Keratinocyte (primary cell): Measurements from ENCODE around the gene KLF2. TPM values are rescaled to one million over a fixed set of nuclear protein-coding genes. Genes with fewer than 3 reads are reported as not detected.

Source experiments
- DNase-seq: peaks from one replicate; pipeline ENCODE4 v3.0.0-alpha.2; 2011; ENCODE audit warnings: low read depth, missing footprints, low spot score
- FAIRE-seq: peaks from 2 replicates; lab custom pipeline; 2011; peaks lifted over from hg19 to GRCh38; lab: Jason Lieb, UNC
- H2AFZ ChIP-seq: 2 replicates; pipeline ENCODE4 v1.6.0; 2012; ENCODE audit warnings: low read length, control low read depth, inconsistent platforms; ENCODE audit not compliant: control insufficient read depth
- H3K27ac ChIP-seq: 2 replicates; pipeline ENCODE4 v1.5.1; 2011; ENCODE audit warnings: low read length; ENCODE audit not compliant: control insufficient read depth, insufficient read depth
- H3K27me3 ChIP-seq: 3 replicates; pipeline ENCODE4 v1.6.0; 2011; ENCODE audit warnings: low read length; ENCODE audit not compliant: control insufficient read depth, insufficient read depth; ENCODE audit errors: extremely low read depth
- H3K36me3 ChIP-seq, 2 experiments: 2 replicates in 1 of 2; 3 replicates in 1 of 2; pipeline ENCODE4 v1.5.1; 2011; ENCODE audit warnings: low read length in 2 of 2, mild to moderate bottlenecking in 1 of 2; ENCODE audit not compliant: control insufficient read depth in 2 of 2, insufficient read depth in 2 of 2; ENCODE audit errors: extremely low read depth in 1 of 2
- H3K4me1 ChIP-seq: 3 replicates; pipeline ENCODE4 v1.5.1; 2011; ENCODE audit warnings: low read length; ENCODE audit not compliant: control insufficient read depth, insufficient read depth; ENCODE audit errors: extremely low read depth
- H3K4me2 ChIP-seq: 3 replicates; pipeline ENCODE4 v1.6.0; 2011; ENCODE audit warnings: low read depth, low read length; ENCODE audit not compliant: control insufficient read depth, insufficient read depth; ENCODE audit errors: extremely low read depth
- H3K4me3 ChIP-seq, 3 experiments: fragments of 200-600 bp in 1 of 3; sonication (generic) in 1 of 3; 2 replicates in 2 of 3; 3 replicates in 1 of 3; pipeline ENCODE4 v1.5.1; 2011 to 2016; ENCODE audit warnings: low read length in 3 of 3, mild to moderate bottlenecking in 3 of 3, control low read depth in 2 of 3, inconsistent platforms in 1 of 3, low read depth in 1 of 3, mixed read lengths in 1 of 3, mixed run types in 1 of 3, moderate library complexity in 1 of 3; ENCODE audit not compliant: control insufficient read depth in 2 of 3, insufficient read depth in 2 of 3; ENCODE audit errors: extremely low read depth in 1 of 3
- H3K79me2 ChIP-seq: 2 replicates; pipeline ENCODE4 v1.6.0; 2012; ENCODE audit warnings: low read length; ENCODE audit not compliant: control insufficient read depth, insufficient read depth
- H3K9ac ChIP-seq: 3 replicates; pipeline ENCODE4 v1.6.0; 2011; ENCODE audit warnings: low read length; ENCODE audit not compliant: control insufficient read depth, insufficient read depth; ENCODE audit errors: extremely low read depth
- H3K9me1 ChIP-seq: 3 replicates; pipeline ENCODE4 v1.6.0; 2011; ENCODE audit warnings: low read length; ENCODE audit not compliant: control insufficient read depth, insufficient read depth; ENCODE audit errors: extremely low read depth
- H3K9me3 ChIP-seq: 2 replicates; pipeline ENCODE4 v1.5.1; 2012; ENCODE audit warnings: low read depth, low read length; ENCODE audit not compliant: control insufficient read depth
- H4K20me1 ChIP-seq: 3 replicates; pipeline ENCODE4 v1.6.0; 2011; ENCODE audit warnings: low read length; ENCODE audit not compliant: control insufficient read depth, insufficient read depth; ENCODE audit errors: extremely low read depth
- CTCF ChIP-seq, 3 experiments: IDR thresholded peaks in 1 of 3; conservative IDR thresholded peaks in 1 of 3; optimal IDR thresholded peaks in 1 of 3; 2 replicates in 2 of 3; 3 replicates in 1 of 3; pipeline versions ENCODE3 to v1.5.1; 2011; ENCODE audit warnings: low read length in 3 of 3, mild to moderate bottlenecking in 3 of 3, moderate library complexity in 2 of 3, control low read depth in 1 of 3, inconsistent platforms in 1 of 3; ENCODE audit not compliant: insufficient read depth in 2 of 3; ENCODE audit errors: extremely low read depth in 1 of 3
- EZH2 ChIP-seq: IDR thresholded peaks from one replicate; pipeline ENCODE4 v1.6.1; 2012; ENCODE audit warnings: inconsistent platforms, mild to moderate bottlenecking, low read length, moderate library complexity
- dilution Hi-C: fragments of 300-500 bp; cut with MboI; formaldehyde crosslinking; loops from one replicate; pipeline ENCODE4 v1.7.0; 2020; ENCODE audit warnings: low sequenced_read_pairs; ENCODE audit not compliant: extremely low pct_ligation_motif_present
- polyA plus RNA-seq, 5 experiments: library from polyadenylated mRNA; depleted of rRNA in 3 of 5; stranded (reverse) in 3 of 5; stranded (forward) in 1 of 5; unstranded in 1 of 5; fragments of >200 nt; gene quantifications; 1 replicate in 1 of 5; 2 replicates in 3 of 5; 3 replicates in 1 of 5; pipeline versions ENCODE4 v1.2.1 to v1.2.3, GENCODE V29; 2011 to 2012; ENCODE audit warnings: missing spikeins in 2 of 5, low read depth in 1 of 5, low replicate concordance in 1 of 5

KLF2 gene
- polyA plus RNA-seq, 1 donor (not counting 4 experiments of a cell fraction or from before 2014, with no cell fraction given), result not detected

DNA sequence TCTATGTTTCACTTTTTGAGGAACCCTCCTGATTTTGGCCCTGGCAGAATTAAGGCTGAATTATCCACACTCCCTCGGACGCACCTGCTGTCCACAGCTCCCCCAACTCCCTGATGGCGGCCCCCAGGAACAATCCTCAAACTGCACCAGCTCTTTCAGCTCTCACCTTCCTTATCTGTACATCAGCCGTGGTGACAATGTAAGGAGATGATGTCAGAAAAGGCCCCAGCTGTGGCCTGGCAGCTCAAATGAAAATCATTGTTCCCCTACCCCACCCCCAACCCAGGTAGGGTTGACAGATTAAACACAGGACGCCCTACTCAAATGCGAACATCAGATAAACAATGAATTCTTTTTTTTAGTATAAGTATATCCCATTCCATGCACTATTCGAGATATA is 35.0 kb upstream of the KLF2 start:
- H3K9me3 ChIP-seq, result no peaks in the 10 kb centered on the region
- H3K4me3 ChIP-seq, result no peak overlapping the region
- H3K4me1 ChIP-seq, result peaks cover 3% of the 10 kb centered on the region
- peaks cover 33% of the 10 kb centered on the region for H3K27me3 ChIP-seq
- no peak overlapping the region for H3K4me2 ChIP-seq
- no peak overlapping the region for H3K27ac ChIP-seq
- H3K9ac ChIP-seq, result no peak overlapping the region
- no peak for FAIRE-seq
- H4K20me1 ChIP-seq, result no peaks in the 10 kb centered on the region
- H3K9me1 ChIP-seq, result no peaks in the 10 kb centered on the region
- DNase-seq, result no peak
- no peak overlapping the region for H2AFZ ChIP-seq
- no peaks in the 10 kb centered on the region for H3K79me2 ChIP-seq
- H3K36me3 ChIP-seq, result no peaks in the 10 kb centered on the region
- dilution Hi-C loops, result no loop called here
- TF ChIP-seq CTCF (optimal IDR thresholded peaks at IDR 0.05 in 1 of 3, IDR thresholded peaks at IDR 0.05 in 1 of 3, conservative IDR thresholded peaks at IDR 0.05 in 1 of 3; ENCODE audit: extremely low read depth in 1 of 3, insufficient read depth in 2 of 3, low read length in 3 of 3), result no peak
- TF ChIP-seq EZH2, result no peak

DNA sequence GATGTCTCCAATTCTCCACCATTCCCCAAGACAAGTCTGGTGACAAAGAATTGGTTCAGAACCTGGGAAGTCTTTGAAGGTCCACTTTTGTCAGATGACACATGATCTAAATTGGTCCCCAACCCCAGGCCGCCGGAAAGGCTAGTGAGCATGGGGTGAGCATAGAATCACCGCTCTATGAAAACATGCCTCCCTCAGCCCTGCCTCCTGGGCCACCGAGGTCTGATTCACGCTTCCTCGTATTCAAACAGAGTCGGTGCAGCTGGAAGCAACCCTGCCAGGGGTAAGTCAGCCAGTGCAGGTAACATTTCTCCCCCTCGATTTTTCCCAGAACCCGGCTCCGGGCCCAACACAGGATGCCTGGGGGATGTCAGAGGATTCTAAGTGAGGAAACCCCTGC is 33.9 kb upstream of the KLF2 start:
- Histone ChIP-seq H3K79me2 (no peaks in the 10 kb centered on the region), H3K4me2 (no peak overlapping the region), H3K36me3 (no peaks in the 10 kb centered on the region), H4K20me1 (no peaks in the 10 kb centered on the region), H3K4me3 (no peak overlapping the region), H3K9me3 (no peaks in the 10 kb centered on the region), H3K27ac (no peak overlapping the region), H3K27me3 (peaks cover 25% of the 10 kb centered on the region), H3K9ac (no peak overlapping the region), H2AFZ (no peak overlapping the region), H3K9me1 (no peaks in the 10 kb centered on the region), H3K4me1 (peaks cover 3% of the 10 kb centered on the region)
- dilution Hi-C loops, result no loop called here
- FAIRE-seq (no peak), DNase-seq (no peak)
- TF ChIP-seq EZH2, result no peak
- no peak for TF ChIP-seq CTCF (optimal IDR thresholded peaks at IDR 0.05 in 1 of 3, IDR thresholded peaks at IDR 0.05 in 1 of 3, conservative IDR thresholded peaks at IDR 0.05 in 1 of 3; ENCODE audit: extremely low read depth in 1 of 3, insufficient read depth in 2 of 3, low read length in 3 of 3)
